Adrenal gland (tissue), 12 donors: ENCODE results near the gene TSFM. TPM values are rescaled to one million over a fixed set of nuclear protein-coding genes. Genes with fewer than 3 reads are reported as not detected.

ENCODE experiments used
- DNase-seq, 7 donors: peaks; one replicate each; pipeline ENCODE4 v3.0.0-alpha.2; 2019 to 2020
- H3K27ac ChIP-seq, 5 donors: fragments of 200-600 bp; sonication (generic) in 4 of 5; 1 replicate in 3 of 5; 2 replicates in 2 of 5; pipeline versions ENCODE4 v1.5.1 to v1.8.0; 2016 to 2020; ENCODE audit warnings: mild to moderate bottlenecking in 1 of 5
- H3K27me3 ChIP-seq: fragments of 200-600 bp; 2 replicates; pipeline ENCODE4 v1.8.0; 2021
- H3K36me3 ChIP-seq, 2 donors: fragments of 200-600 bp; replicated peaks in 1 of 2; 1 replicate in 1 of 2; 2 replicates in 1 of 2; pipeline versions ENCODE4 v1.5.1 to v1.8.0; 2018 to 2022
- H3K4me1 ChIP-seq, 2 donors: fragments of 200-600 bp; replicated peaks in 1 of 2; 1 replicate in 1 of 2; 2 replicates in 1 of 2; pipeline versions ENCODE4 v1.5.1 to v1.8.0; 2018 to 2021
- H3K4me3 ChIP-seq, 4 donors: fragments of 200-600 bp; sonication (generic) in 3 of 4; one replicate each; pipeline ENCODE4 v1.5.1; 2016 to 2018
- H3K9me3 ChIP-seq, 3 donors: fragments of 200-600 bp; sonication (generic) in 1 of 3; replicated peaks in 1 of 3; 1 replicate in 2 of 3; 2 replicates in 1 of 3; pipeline versions ENCODE4 v1.5.1 to v1.8.0; 2016 to 2021
- CTCF ChIP-seq, 6 experiments: fragments of 450-650 bp in 4 of 6; fragments of 200-600 bp in 2 of 6; sonication (generic) in 1 of 6; IDR thresholded peaks; 1 replicate in 5 of 6; 2 replicates in 1 of 6; pipeline versions ENCODE4 v1.5.1 to v1.8.0; 2016 to 2021; ENCODE audit warnings: antibody characterized with exemption in 6 of 6, mild to moderate bottlenecking in 2 of 6, moderate library complexity in 1 of 6
- POLR2A ChIP-seq, 2 donors: fragments of 450-650 bp; IDR thresholded peaks; one replicate each; pipeline ENCODE4 v1.6.1; 2017; ENCODE audit warnings: antibody characterized with exemption in 2 of 2, mild to moderate bottlenecking in 2 of 2, moderate library complexity in 1 of 2
- WGBS, 4 donors: extraction: QIAGEN DNeasy Blood & Tissue Kit in 2 of 4; methylation state at CpG; one replicate each; pipeline versions ENCODE4 v1.1.5 to v1.1.7; 2013 to 2017; 5-methylcytosine and 5-hydroxymethylcytosine counted together
- intact Hi-C, 2 donors: fragments of 100-400 bp; cut with DNase I; formaldehyde crosslinking; loops; one replicate each; pipeline versions ENCODE4 v1.14.1 to v1.15.0; 2022 to 2023
- polyA plus RNA-seq, 3 donors: library from polyadenylated mRNA; stranded (reverse); fragments of 200-250 nt in 2 of 3; fragments of 350-450 nt in 1 of 3; fragmentation: Illumina TruSeq in 1 of 3; extraction: RNeasy Lipid Tissue Mini Kit (QIAGEN cat#74804) in 1 of 3; gene quantifications; one replicate each; pipeline ENCODE4 v1.2.3, GENCODE V29; 2013 to 2014
- total RNA-seq, 9 donors: library from RNA; depleted of rRNA in 4 of 9; stranded (reverse); fragments of >200 nt in 4 of 9; fragments of 120-200 nt in 1 of 9; fragmentation: NEBNext Ultra II Directional in 1 of 9; extraction: Animal tissue kit (Norgen Biotek cat#: 25700) in 1 of 9; gene quantifications; one replicate each; pipeline versions ENCODE4 v1.1.0 to v1.2.4, GENCODE V29; 2013 to 2023
- donor health status: healthy with polysubstance abuse.
- donor health status: Bipolar disorder and iron deficiency.
- donor health status: DM: yes; HTN: yes; CAD: no.
- donor health status: DM: no; HTN: no; CAD: no.
- donor health status: DM: no; HTN: no; CAD: no.
- donor health status: DM: yes; HTN: yes; CAD: no.

Gene TSFM
- total and polyA plus RNA-seq, 12 donors = 31.5 to 107 (median 69.5) TPM

- intact Hi-C loops = no loop called here
- no peak overlapping the region for H3K4me3 ChIP-seq
- H3K36me3 ChIP-seq = peaks cover 0 to 82% of the 10 kb centered on the region in 2 donors
- peaks cover 9 to 27% of the 10 kb centered on the region in 2 donors for H3K4me1 ChIP-seq
- H3K27ac ChIP-seq = no peak overlapping the region
- TF ChIP-seq CTCF (IDR thresholded peaks at IDR 0.05) (no peak), POLR2A (IDR thresholded peaks at IDR 0.05) (no peak)
- no peaks in the 10 kb centered on the region for H3K9me3 ChIP-seq
- 94 to 100% (median 97%) methylated on average over 1 of the region's 1 CpG for WGBS, 4 donors
- no peak for DNase-seq
- no peaks in the 10 kb centered on the region for H3K27me3 ChIP-seq
Measured at GRCh38 chr12:57796996-57797395, 14.4 kb downstream of the TSFM start.

GRCh38 chr12:57797933-57798332 lies 15.3 kb downstream of the TSFM start:
- DNase-seq = no peak
- no peak for TF ChIP-seq CTCF (IDR thresholded peaks at IDR 0.05)
- no peak for TF ChIP-seq POLR2A (IDR thresholded peaks at IDR 0.05)
- Histone ChIP-seq H3K27me3 (no peaks in the 10 kb centered on the region), H3K4me3 (no peak overlapping the region), H3K9me3 (no peaks in the 10 kb centered on the region), H3K36me3 (peaks cover 0 to 82% of the 10 kb centered on the region in 2 donors), H3K27ac (peak overlapping the region in 2 of 5 donors; percentile 4 to 8), H3K4me1 (peaks cover 9 to 25% of the 10 kb centered on the region in 2 donors)
- intact Hi-C loops = no loop called here
- 95 to 100% (median 98%) methylated on average over 1 of the region's 1 CpG for WGBS, 4 donors

- Histone ChIP-seq H3K4me3 (no peak overlapping the region), H3K27me3 (no peaks in the 10 kb centered on the region), H3K4me1 (no peaks in the 10 kb centered on the region), H3K36me3 (peaks cover 0 to 96% of the 10 kb centered on the region in 2 donors), H3K27ac (no peak overlapping the region), H3K9me3 (no peaks in the 10 kb centered on the region)
- TF ChIP-seq POLR2A (IDR thresholded peaks at IDR 0.05) (no peak), CTCF (IDR thresholded peaks at IDR 0.05) (no peak)
- no peak for DNase-seq
- intact Hi-C loops = no loop called here
- 88 to 97% (median 95%) methylated on average over 3 of the region's 3 CpGs for WGBS, 4 donors
Measured at GRCh38 chr12:57800965-57801364, 18.4 kb downstream of the TSFM start.

GRCh38 chr12:57802607-57803006 lies 20.0 kb downstream of the TSFM start:
- Histone ChIP-seq H3K9me3 (no peaks in the 10 kb centered on the region), H3K4me3 (no peak overlapping the region), H3K4me1 (no peaks in the 10 kb centered on the region), H3K27ac (no peak overlapping the region), H3K27me3 (no peaks in the 10 kb centered on the region), H3K36me3 (peaks cover 0 to 94% of the 10 kb centered on the region in 2 donors)
- WGBS, 4 donors = 88 to 100% (median 100%) methylated on average over 1 of the region's 1 CpG
- no peak for TF ChIP-seq CTCF (IDR thresholded peaks at IDR 0.05)
- TF ChIP-seq POLR2A (IDR thresholded peaks at IDR 0.05) = no peak
- intact Hi-C loops = no loop called here
- no peak for DNase-seq
